Measurements from ENCODE around the gene AKAP13.

The AKAP13 gene

DNA sequence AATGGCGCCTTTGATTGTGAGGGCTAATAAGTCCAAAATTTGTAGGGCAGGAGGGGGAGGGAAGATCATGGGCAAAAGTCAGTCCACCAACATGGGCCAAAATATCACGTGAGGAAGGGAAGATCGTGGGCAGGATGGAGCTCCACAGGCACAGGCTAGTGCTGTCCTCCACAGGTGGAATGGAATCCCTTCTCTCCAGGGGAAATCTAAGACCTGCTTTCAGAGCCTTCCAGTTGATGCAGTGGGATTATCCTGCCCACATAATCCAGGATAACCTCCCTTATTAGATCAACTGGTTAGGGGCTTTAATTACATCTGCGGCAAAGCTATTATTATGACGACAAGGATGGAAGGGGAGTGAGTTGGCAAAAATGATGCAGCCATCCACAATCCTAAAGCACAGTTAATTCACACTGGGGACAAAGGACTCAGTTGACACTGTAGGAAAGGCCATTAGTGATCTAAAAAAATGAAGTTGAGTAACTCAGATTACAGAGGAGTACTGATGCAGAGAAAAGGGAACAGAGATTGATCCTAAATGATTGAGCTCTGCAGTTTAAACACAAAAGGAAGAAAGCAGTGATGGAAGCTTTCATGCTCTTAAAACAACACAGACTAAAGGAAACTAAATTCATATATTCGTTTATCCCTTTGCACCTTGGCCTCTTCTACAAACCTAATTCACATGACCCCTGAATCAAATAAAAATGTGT lies 159.8 kb downstream of the AKAP13 start:
- DNase-seq (ENCODE audit: low spot score) = no peak

DNA sequence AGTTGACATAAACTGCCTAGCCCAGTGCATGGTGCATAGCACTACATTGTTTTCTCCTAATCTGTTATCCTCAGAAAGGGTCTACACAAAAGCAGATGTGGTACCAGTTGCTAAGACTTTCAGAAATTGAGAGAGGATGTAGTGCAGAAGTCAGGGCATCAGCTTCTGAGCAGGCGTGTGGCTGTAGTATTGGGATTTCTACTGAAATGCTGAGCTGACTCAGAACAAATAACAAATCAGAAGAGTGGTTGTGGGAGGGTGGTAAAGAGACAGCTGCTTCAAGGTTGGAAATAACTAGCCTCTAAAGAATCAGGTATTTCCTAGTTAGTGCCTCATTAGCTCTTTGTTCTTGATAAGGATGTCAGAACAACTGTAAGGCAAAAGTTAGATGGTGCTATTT lies 161.3 kb downstream of the AKAP13 start:
- DNase-seq (ENCODE audit: low spot score) = no peak

DNA sequence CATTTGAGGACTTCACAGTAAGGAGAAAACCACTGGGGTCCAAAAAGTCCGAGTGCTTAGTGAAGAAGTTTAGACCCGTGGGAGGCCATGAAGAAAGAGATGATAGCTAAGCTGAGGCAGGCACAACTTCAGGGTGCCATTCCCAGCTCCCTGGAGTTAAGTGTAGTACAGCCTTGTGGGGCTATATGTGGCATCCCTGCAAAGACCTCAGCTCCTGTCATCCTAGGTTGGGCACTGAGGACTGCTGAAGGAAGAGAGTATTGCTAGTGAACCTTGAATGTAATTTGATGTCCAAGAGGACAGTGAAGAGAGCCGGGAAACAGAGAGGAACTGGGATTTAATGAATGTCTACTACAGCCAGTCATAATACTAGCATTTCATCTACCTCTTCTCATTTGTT lies 162.1 kb downstream of the AKAP13 start:
- DNase-seq (ENCODE audit: low spot score) = no peak

DNA sequence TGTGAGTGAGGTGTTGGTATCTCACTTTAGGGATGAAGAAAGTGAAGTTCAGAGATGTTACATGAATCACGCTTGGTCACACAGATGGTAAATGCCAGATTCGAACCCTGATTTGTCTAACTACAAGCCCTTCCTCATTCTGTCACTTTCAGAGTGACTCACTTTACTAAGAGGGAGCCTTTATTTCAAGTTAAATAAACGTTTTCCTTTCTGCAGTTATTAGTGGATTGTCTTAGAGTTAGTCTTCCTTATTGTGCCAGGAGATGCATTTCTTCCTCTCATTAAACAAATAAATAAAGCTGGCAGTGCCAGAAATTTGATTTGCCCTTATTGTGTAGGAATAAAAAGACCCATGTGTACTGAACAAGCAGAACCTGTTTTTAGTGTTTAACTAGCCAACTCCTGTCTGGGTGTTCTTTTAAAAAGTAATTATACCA lies 162.5 kb downstream of the AKAP13 start:
- no peak for DNase-seq (ENCODE audit: low spot score)

DNA sequence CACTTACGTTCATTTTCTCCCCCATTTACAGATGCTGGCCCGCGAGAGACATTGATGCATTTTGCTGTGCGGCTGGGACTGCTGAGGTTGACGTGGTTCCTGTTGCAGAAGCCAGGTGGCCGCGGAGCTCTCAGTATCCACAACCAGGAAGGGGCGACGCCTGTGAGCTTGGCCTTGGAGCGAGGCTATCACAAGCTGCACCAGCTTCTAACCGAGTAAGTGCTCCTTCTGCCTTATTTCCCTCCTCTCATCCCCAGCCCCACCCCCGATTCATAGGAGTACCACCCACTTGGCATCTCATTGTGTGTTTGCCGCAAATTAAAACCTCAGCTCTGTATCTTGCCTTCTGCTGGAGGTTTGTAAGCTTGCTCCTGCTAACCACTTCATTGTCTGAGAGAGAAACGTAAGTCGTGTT lies 163.3 kb downstream of the AKAP13 start:
- DNase-seq (ENCODE audit: low spot score) = no peak

DNA sequence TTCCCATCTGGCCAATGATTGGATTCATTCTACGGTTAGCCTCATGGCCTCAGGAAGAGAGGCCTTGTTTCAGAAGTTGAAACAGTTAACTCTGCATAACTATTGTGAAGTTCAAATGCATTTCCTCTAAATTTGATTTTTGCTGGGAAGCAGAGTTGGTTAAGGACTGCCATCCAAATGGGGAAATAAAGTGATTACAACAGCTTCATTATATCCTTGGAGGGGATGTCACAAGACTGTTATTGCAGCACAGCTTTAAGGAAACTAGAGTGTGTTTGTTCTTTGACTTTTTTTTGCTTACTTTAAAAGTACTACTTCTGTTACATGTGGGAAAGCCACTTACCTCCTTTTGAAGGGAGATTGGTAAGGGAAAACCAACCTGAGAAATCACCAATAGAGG lies 164.8 kb downstream of the AKAP13 start:
- no peak for DNase-seq (ENCODE audit: low spot score)

DNA sequence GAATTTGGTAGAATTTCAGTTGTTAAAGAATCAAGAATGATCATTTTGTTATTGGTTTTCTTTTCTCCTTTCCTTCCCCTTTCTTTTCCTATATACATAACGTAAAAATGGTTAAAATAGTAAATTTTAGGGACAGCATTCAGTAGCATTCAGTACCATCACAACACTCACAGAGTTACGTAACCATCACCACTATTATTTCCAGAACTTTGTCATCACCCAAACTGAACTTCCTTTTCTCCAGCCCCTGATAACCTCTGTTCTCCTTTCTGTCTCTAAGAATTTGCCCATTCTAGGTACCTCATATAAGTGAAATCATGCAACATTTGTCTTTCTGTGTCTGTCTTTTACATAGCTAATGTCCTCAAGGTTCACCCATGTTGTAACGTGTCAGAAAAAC lies 165.3 kb downstream of the AKAP13 start:
- no peak for DNase-seq (ENCODE audit: low spot score)

DNA sequence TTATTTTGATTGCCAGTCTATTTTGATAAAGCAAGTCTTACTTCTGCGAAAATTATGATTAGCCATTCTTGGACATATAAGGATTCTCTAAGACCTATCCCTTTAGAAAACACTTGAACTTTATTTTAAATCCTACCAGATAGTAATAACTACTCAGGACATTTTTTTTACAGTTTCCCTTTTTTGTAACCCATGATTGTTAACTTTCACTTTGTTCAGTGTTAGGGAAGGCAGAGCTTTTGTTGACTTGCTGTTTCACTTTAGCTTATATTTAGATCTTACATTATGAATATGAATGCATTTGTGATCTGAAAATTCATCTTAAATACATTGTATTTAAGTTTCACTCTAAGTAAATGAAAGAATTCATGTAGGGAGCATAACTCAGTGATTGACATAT lies 167.0 kb downstream of the AKAP13 start:
- no peak for DNase-seq (ENCODE audit: low spot score)

DNA sequence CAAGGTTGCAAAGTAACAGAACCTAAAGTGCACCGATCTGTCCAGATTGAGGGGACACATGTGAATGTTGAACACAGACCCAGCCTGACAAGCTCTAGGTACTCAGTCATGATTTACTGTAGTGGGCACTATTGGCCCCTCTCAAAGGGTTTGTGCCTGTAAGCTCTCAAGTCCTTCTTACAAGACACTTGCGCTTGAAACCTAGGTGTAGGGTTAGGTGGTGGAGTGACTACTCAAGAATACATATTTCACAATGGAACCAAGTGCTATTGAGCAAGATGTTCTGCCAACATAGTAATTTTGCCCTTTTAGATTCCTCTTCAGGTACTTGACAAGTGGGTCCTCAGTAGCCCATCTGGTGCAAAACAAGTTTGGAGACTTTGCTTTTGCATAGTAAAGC lies 169.9 kb downstream of the AKAP13 start:
- no peak for DNase-seq (ENCODE audit: low spot score)

DNA sequence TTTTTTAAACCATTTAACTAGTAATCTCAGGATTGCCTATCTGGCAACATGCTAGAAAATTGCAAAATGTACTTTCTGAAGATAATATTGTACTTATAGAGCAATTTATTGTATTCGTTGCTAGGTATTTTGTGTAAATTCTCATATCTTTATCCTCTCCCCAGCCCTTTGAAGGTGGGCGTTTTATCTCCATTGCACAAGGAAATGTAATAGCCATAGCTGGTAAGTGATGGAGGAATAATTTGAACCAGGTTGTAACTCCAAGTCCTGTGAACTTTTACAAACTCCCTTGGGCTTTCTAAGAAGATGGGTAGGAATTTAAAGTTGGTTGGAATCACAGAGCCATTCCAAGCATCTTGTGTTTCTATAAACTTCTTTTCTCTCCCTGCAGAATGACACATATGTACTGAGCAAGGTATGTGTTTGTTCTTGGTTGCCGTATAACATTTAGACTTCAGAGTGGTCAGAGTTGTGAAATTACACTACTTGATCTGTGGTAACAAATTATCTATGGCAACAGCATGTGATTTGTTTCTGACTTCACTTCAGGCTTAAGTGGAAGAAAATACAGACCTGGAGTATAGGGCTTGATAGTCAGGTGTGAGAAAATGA lies 170.9 kb downstream of the AKAP13 start:
- no peak for DNase-seq (ENCODE audit: low spot score)

DNA sequence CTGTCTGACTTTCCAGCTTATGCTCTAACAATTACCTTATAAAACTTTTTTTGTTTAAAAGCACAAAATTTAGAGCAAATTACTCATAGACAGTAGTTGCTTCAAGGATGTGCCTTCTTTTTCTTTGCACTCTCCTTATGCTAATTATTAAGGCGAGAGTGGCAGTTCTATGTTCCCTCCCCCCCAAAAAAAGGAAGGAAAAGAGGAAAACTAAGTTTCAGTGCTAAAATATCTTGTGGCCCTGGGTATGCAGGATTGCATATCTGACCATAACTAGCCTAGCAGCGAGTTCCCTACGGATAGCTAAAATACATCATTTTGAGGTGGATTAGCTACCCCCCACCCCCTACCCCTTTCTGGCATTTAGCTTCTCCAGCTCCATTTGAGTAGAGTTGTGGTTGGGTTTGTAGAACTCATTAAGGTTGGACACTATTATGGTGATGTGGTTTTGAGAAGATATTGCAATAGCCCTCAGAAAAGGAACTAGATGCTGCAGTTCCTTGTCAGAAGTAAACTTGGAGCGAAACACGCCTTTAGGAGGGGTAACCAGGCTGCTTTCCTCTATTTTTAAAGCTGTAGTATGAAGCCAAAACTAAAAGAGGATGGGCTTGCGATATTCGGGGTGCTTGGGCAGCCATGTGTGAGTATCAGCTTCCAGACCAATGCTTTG lies 174.6 kb downstream of the AKAP13 start:
- no peak for DNase-seq (ENCODE audit: low spot score)

DNA sequence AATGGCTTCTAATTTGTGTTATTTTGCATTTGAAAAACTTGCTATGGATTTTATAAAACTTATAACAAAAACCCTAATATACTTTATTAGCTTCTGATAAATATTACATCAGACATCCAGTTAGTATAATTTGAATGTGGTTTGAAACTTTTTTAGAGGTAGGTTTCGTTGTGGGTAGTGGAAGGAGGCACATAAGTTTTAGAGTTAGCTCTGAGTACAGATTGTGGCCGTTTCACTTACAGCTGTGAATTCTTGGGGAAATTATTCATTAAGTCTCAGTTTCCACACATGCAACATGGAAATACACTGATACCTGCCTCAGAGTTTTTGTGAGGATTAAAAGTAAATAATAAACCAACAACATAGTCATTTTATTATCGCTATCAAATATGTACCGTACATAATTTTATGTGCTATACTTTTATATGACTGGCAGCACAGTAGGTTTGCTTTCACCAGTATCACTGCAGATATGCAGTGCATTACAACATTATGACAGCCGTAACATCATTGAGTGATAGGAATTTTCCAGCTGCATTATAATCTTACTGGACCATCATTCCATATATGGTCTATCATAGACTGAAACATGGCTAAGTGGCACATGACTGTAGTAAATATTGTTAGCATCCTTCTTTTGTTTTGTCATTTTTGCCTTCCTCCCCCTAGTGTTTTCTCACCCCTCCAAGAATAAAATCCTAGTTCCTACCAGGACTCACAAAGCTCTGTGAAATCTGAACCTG lies 175.6 kb downstream of the AKAP13 start:
- DNase-seq (ENCODE audit: low spot score) = no peak

DNA sequence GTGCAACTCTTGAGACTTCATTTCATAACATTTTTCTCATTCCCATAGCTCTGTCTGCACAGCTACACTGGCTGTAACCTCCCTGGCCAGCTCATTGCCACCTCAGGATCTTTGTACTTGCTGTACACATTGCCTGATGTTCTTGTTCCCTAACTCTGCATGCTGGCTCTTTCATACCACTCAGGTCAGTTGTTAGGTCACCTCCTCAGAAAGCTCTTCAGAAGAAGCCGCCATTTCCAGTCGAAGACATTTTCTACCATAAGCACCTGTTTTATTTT lies 176.2 kb downstream of the AKAP13 start:
- DNase-seq (ENCODE audit: low spot score) = no peak

DNA sequence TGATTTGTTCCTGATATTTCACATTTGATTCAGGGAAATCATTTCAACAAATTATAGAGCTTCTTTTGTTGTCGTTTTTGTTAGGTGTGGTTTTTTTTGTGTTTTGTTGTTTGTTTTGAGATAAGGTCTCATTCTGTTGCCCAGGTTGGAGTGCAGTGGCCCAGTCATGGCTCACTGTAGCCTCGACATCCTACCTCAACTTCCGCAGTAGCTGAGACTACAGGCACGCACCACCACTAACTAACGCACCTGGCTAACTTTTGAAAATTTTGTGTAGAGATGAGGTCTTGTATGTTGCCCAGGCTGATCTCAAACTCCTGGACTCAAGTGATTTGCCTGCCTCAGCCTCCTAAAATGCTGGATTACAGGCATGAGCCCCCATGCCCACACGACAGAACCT lies 177.0 kb downstream of the AKAP13 start:
- DNase-seq (ENCODE audit: low spot score) = no peak

DNA sequence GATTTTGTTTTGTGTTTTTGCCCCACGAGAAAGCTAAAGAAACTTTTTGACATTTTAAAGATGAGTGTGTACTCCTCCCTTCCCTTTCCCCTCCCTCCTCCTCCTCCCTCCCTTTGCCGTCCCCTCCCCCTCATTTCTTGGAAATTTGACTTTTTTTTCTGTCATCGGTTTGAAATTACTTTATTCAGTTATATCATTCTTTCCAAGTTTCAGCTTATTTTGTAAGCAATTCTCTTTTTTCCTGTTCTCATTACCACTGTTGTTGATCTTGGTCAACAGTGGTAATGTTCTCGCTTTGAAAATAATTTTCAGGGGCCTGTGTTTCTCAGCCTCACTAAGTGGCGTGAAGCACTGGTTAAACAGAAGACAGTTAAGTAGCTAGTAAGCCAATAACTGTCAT lies 178.4 kb downstream of the AKAP13 start:
- no peak for DNase-seq (ENCODE audit: low spot score)

DNA sequence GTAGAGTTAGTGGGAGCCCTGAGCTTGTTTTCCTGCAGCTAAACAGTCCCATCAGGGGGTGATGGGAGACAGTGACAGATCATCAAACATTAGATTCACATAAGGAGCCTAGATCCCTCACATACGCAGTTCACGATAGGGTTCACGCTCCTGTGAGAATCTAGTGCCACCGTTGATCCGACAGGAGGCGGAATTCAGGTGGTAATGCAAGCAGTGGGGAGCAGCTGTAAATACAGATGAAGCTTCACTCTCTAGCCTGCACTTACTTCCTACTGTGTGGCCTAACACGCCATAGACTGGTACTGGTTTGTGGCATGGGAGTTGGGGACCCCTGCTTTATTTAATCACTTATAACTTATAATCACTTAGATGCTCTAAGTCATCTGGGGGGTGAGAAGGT lies 179.1 kb downstream of the AKAP13 start:
- DNase-seq (ENCODE audit: low spot score) = no peak

DNA sequence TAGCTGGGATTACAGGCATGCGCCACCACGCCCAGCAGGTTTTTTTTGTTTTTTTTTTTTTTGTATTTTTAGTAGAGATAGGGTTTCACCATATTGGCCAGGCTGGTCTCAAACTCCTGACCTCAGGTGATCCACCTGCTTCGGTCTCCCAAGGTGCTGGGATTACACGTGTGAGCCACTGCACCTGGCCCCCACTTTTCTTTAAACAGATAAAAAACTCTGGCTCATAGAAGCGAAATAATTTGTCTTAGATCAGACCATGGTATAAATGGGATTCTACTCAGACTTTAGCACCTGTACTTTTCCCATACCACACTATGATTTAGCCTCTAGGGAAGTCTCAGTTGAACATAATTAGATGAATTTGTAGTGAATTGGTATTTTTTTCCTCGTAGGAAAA lies 182.4 kb downstream of the AKAP13 start:
- DNase-seq (ENCODE audit: low spot score) = no peak

DNA sequence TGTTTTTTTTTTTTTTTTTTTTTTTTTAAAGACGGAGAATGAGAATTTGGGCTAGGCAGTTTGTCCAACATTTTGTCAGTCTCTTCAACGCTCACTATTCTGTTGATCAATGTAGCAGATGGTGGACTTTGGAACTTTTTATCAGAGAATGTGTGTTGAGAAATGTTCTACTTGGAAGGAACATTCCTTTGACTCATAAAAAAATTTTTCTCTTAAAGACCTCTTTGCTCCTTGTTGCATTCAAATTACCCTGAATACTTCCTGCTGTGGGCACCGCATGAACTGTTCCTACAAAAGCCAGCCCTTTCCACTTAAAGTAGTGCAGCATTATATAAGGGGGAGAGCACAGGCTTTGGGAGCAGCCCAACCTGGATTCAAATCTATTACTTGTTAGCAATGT lies 182.9 kb downstream of the AKAP13 start:
- no peak for DNase-seq (ENCODE audit: low spot score)

DNA sequence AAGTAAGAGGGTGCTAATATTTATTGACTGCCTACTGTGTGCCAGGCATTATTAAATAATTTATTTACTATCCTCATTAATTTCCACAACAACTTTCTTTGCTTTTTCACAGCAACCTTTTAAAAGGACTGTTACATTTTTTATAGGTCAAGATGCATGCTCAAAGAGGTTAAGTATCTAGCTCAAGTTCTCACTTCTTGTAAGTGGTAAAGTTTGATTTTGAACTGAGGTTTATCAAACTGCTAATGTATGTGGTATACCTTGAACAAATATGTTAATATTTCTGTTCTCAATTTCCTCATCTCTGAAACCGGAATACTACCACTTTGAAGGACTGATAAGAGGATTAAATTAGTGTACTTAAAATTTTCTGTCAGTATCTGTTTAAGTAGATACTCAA lies 183.3 kb downstream of the AKAP13 start:
- DNase-seq (ENCODE audit: low spot score) = no peak

DNA sequence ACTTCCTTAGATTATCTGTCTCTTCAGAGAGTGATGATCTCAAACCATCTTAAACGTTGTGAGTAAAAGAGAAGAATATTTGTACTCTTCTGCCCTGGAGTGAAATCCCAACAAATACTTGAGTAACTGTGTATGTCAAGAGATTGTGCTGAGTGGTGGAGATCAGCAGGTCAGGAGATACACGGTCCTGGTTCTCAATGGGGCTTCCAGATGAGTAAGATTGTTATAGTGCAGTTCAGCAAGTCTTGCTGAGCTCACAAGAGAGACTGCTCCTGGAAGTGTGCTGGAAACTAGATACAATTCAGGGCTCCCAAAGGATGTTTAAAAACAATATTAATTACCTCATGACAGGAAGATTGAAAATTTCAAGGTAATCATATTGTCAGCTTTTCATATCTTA lies 184.3 kb downstream of the AKAP13 start:
- DNase-seq (ENCODE audit: low spot score) = no peak

DNA sequence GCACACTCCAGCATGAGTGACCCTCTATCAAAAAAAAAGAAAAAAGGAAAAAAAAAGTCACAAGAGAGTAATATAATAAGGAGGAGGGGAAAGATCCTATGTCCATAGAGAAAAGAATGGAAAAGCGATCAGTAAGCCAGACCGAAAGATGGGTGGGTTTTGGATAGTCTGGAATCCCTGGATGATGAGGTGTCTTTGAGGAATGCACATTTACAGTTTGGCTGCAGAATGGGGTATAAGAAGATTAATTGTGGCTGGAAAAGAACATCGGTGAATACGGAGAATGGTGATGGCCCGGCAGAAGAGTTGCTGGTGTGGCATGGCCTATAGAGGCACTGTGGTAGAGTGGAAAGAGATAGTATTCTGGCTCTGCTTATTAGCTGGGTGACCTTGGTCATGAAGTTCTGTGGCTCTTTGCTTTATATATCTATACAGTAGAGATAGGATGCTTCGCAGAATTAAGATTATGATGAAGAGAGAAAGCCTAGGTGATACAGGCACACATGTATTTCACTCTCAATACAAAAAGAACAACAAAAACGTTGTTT lies 187.9 kb downstream of the AKAP13 start:
- DNase-seq (ENCODE audit: low spot score) = no peak

DNA sequence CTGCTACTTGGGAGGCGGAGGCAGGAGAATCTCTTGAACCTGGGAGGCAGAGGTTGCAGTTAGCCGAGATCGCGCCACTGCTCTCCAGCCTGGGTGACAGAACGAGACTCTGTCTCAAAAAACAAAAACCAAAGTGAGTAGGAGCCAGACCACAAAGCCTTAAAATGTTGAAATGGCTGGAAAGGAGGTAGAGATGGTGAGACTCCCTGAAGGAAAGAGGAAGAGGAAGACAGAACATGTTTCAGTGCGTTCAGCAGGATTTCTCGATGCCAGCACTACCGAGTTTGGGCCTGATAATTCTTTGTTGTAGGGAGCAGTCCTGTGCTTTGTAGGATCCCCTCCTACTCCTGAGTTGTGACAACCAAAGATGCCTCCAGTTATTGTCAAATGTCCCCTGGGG lies 189.9 kb downstream of the AKAP13 start:
- DNase-seq (ENCODE audit: low spot score) = no peak

DNA sequence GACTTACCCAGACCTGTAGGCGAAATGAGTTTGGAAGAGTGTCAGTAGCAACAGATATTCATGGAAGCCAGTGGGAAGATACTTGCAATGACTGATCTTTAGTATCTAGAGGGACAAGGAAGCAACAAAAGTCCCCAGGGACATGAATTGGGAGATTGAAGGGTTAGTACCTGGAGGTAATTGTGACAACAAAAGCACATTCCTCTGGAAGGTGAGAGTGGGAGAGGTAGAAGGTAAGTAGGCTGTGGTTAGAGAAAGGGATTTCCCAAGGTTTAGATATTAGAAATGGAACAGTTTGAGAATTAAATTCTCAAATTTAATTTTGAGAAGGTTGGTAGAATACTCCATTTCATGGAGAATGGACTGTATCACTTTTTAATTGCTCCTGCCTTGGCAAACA lies 191.4 kb downstream of the AKAP13 start:
- DNase-seq (ENCODE audit: low spot score) = no peak

Measured in hepatic stellate cell (primary cell).